ENCODE results near the gene SLC28A1. TPM values are rescaled to one million over a fixed set of nuclear protein-coding genes. Genes with fewer than 3 reads are reported as not detected.

The SLC28A1 gene
- total and polyA plus RNA-seq, 2 donors (not counting 1 experiment from before 2014, with no cell fraction given) = not detected

- Histone ChIP-seq H3K4me3 (ENCODE audit: control extremely low read depth in 1 of 5, extremely low read depth in 1 of 5, insufficient read depth in 1 of 5, low read depth in 2 of 5, low read length in 4 of 5) (no peak overlapping the region), H3K4me1 (ENCODE audit: control insufficient read depth in 2 of 2, insufficient read depth in 2 of 2, low read length in 2 of 2) (no peaks in the 10 kb centered on the region), H3K79me2 (ENCODE audit: control insufficient read depth, insufficient read depth, low read length) (no peaks in the 10 kb centered on the region), H3K36me3 (replicated peaks in 1 of 2; ENCODE audit: control extremely low read depth in 1 of 2, control insufficient read depth in 1 of 2, extremely low read depth in 1 of 2, insufficient read depth in 2 of 2, low read length in 1 of 2) (no peaks in the 10 kb centered on the region), H3K9ac (ENCODE audit: low read length) (no peak overlapping the region), H2AFZ (ENCODE audit: insufficient read depth, low read depth, low read length, poor library complexity, severe bottlenecking) (no peak overlapping the region), H4K20me1 (ENCODE audit: control insufficient read depth, insufficient read depth, low read length, poor library complexity, severe bottlenecking) (no peaks in the 10 kb centered on the region), H3K4me2 (replicated peaks; ENCODE audit: low read depth, low read length, poor library complexity, severe bottlenecking) (no peak overlapping the region), H3K9me3 (ENCODE audit: control extremely low read depth in 1 of 3, control insufficient read depth in 2 of 3, insufficient read depth in 1 of 3, low read length in 2 of 3) (no peaks in the 10 kb centered on the region), H3K27ac (ENCODE audit: low read length in 2 of 2) (no peak overlapping the region), H3K27me3 (replicated peaks in 1 of 4; ENCODE audit: control extremely low read depth in 1 of 4, control insufficient read depth in 3 of 4, insufficient read depth in 4 of 4, low read length in 3 of 4) (no peaks in the 10 kb centered on the region)
- WGBS (ENCODE audit: insufficient coverage) = 90% methylated on average over 15 of the region's 17 CpGs
- H3K4me3 Mint-ChIP-seq = no peak overlapping the region
- ChIA-PET CTCF (no interaction called here), POLR2A (no interaction called here)
- H3K4me1 Mint-ChIP-seq = no peaks in the 10 kb centered on the region
- ATAC-seq (ENCODE audit: low read depth) = no peak
- TF ChIP-seq, protein P1, sequence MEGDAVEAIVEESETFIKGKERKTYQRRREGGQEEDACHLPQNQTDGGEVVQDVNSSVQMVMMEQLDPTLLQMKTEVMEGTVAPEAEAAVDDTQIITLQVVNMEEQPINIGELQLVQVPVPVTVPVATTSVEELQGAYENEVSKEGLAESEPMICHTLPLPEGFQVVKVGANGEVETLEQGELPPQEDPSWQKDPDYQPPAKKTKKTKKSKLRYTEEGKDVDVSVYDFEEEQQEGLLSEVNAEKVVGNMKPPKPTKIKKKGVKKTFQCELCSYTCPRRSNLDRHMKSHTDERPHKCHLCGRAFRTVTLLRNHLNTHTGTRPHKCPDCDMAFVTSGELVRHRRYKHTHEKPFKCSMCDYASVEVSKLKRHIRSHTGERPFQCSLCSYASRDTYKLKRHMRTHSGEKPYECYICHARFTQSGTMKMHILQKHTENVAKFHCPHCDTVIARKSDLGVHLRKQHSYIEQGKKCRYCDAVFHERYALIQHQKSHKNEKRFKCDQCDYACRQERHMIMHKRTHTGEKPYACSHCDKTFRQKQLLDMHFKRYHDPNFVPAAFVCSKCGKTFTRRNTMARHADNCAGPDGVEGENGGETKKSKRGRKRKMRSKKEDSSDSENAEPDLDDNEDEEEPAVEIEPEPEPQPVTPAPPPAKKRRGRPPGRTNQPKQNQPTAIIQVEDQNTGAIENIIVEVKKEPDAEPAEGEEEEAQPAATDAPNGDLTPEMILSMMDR (IDR thresholded peaks at IDR 0.05) = no peak
- no peak for TF ChIP-seq EZH2 (IDR thresholded peaks at IDR 0.05; ENCODE audit: borderline replicate concordance, insufficient read depth, low read depth, low read length, poor library complexity, severe bottlenecking)
- no peaks in the 10 kb centered on the region for H3K9me3 Mint-ChIP-seq (ENCODE audit: insufficient read depth)
- intact Hi-C loops (cut with micrococcal nuclease) = no loop called here
- H3K27me3 Mint-ChIP-seq = peaks cover 18% of the 10 kb centered on the region
- no peak overlapping the region for H3K27ac Mint-ChIP-seq
- DNase-seq = no peak
These were observed 4.2 kb downstream of the SLC28A1 start for GRCh38 chr15:84888639-84889038.

DNA sequence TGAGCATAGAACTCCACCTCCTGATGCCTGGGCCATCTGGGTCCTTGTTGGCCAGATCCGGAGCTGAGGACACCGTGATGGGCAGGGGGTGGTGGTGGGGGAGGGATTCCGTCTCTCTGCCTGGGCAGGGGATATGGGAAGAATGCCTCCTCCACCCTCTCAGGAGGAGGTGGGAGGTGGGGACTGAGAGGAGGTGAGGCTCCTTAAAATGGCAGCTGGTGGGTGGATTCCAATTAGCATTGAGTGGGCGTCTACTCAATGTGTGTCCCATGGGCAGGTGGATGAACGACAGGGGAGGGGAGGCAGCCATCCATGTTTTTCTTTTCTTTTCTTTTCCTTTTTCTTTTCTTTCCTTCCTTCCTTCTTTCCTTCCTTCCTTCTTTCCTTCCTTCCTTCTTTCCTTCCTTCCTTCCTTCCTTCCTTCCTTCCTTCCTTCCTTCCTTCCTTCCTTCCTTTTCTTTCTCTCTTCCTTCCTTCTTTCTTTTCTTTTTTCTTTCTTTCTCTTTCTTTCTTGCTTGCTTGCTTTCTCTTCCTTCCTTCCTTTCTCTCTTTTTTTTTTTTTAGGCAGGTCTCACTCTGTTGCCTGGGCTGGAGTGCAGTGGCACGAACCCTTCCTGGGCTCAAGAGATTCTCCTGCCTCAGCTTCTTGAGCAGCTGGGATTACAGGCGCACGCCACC lies 5.0 kb downstream of the SLC28A1 start:
- no peaks in the 10 kb centered on the region for H3K4me1 ChIP-seq (ENCODE audit: control insufficient read depth in 2 of 2, insufficient read depth in 2 of 2, low read length in 2 of 2)
- no peak overlapping the region for H3K4me3 ChIP-seq (ENCODE audit: control extremely low read depth in 1 of 5, extremely low read depth in 1 of 5, insufficient read depth in 1 of 5, low read depth in 2 of 5, low read length in 4 of 5)
- no peak for DNase-seq
- Mint-ChIP-seq H3K4me3 (no peak overlapping the region), H3K9me3 (ENCODE audit: insufficient read depth) (no peaks in the 10 kb centered on the region), H3K27me3 (peaks cover 19% of the 10 kb centered on the region), H3K4me1 (no peaks in the 10 kb centered on the region), H3K27ac (no peak overlapping the region)
- 86% methylated on average over 4 of the region's 8 CpGs for WGBS (ENCODE audit: insufficient coverage)
- H3K9ac ChIP-seq (ENCODE audit: low read length) = no peak overlapping the region
- H3K27me3 ChIP-seq (replicated peaks in 1 of 4; ENCODE audit: control extremely low read depth in 1 of 4, control insufficient read depth in 3 of 4, insufficient read depth in 4 of 4, low read length in 3 of 4) = peaks cover 0 to under 1% (median 0%) of the 10 kb centered on the region in 4 experiments
- no peaks in the 10 kb centered on the region for H3K36me3 ChIP-seq (replicated peaks in 1 of 2; ENCODE audit: control extremely low read depth in 1 of 2, control insufficient read depth in 1 of 2, extremely low read depth in 1 of 2, insufficient read depth in 2 of 2, low read length in 1 of 2)
- TF ChIP-seq, protein P1 (IDR thresholded peaks at IDR 0.05) = peak; percentile 11
- TF ChIP-seq EZH2 (IDR thresholded peaks at IDR 0.05; ENCODE audit: borderline replicate concordance, insufficient read depth, low read depth, low read length, poor library complexity, severe bottlenecking) = no peak
- H3K27ac ChIP-seq (ENCODE audit: low read length in 2 of 2) = no peak overlapping the region
- intact Hi-C loops (cut with micrococcal nuclease) = no loop called here
- H3K9me3 ChIP-seq (ENCODE audit: control extremely low read depth in 1 of 3, control insufficient read depth in 2 of 3, insufficient read depth in 1 of 3, low read length in 2 of 3) = no peaks in the 10 kb centered on the region
- ChIA-PET POLR2A (no interaction called here), CTCF (no interaction called here)
- H4K20me1 ChIP-seq (ENCODE audit: control insufficient read depth, insufficient read depth, low read length, poor library complexity, severe bottlenecking) = no peaks in the 10 kb centered on the region
- H3K4me2 ChIP-seq (replicated peaks; ENCODE audit: low read depth, low read length, poor library complexity, severe bottlenecking) = no peak overlapping the region
- no peaks in the 10 kb centered on the region for H3K79me2 ChIP-seq (ENCODE audit: control insufficient read depth, insufficient read depth, low read length)
- no peak for ATAC-seq (ENCODE audit: low read depth)
- no peak overlapping the region for H2AFZ ChIP-seq (ENCODE audit: insufficient read depth, low read depth, low read length, poor library complexity, severe bottlenecking)

Data from B cell (primary cell).